Trophoblast cell (in vitro differentiated cells and primary cell): Measurements from ENCODE around the gene RNASE8.
A peak's percentile ranks its signal among the peaks of the same experiment; 100 is the strongest.

Experiments
- DNase-seq, 2 donors: peaks; one replicate each; pipeline ENCODE4 v3.0.0-alpha.2; 2016
- H2AFZ ChIP-seq: 2 replicates; pipeline ENCODE4 v1.6.1; 2013; ENCODE audit warnings: low read length, moderate library complexity, mild to moderate bottlenecking; ENCODE audit not compliant: insufficient read depth, poor library complexity
- H2AK5ac ChIP-seq: 2 replicates; pipeline ENCODE4 v1.6.1; 2013; ENCODE audit warnings: mild to moderate bottlenecking, low read length
- H2BK120ac ChIP-seq: 2 replicates; pipeline ENCODE4 v1.6.1; 2013; ENCODE audit warnings: low read length, mild to moderate bottlenecking, moderate library complexity; ENCODE audit not compliant: insufficient read depth, poor library complexity
- H2BK12ac ChIP-seq: 2 replicates; pipeline ENCODE4 v1.6.1; 2013; ENCODE audit warnings: mild to moderate bottlenecking, low read length, moderate library complexity
- H2BK5ac ChIP-seq: 2 replicates; pipeline ENCODE4 v1.6.1; 2013; ENCODE audit warnings: low read length, low read depth, moderate library complexity, mild to moderate bottlenecking; ENCODE audit not compliant: poor library complexity
- H3K14ac ChIP-seq: 2 replicates; pipeline ENCODE4 v1.6.1; 2013; ENCODE audit warnings: mild to moderate bottlenecking, low read length
- H3K18ac ChIP-seq: 2 replicates; pipeline ENCODE4 v1.6.1; 2013; ENCODE audit warnings: mild to moderate bottlenecking, low read length
- H3K23ac ChIP-seq: 2 replicates; pipeline ENCODE4 v1.6.1; 2013; ENCODE audit warnings: low read length
- H3K27ac ChIP-seq: 2 replicates; pipeline ENCODE4 v1.5.1; 2013; ENCODE audit warnings: low read depth, mild to moderate bottlenecking, inconsistent platforms, low read length, moderate library complexity
- H3K27me3 ChIP-seq: 2 replicates; pipeline ENCODE4 v1.6.1; 2013; ENCODE audit warnings: inconsistent platforms, mild to moderate bottlenecking, low read length, moderate library complexity; ENCODE audit not compliant: insufficient read depth
- H3K36me3 ChIP-seq, 2 experiments: 1 replicate in 1 of 2; 2 replicates in 1 of 2; pipeline ENCODE4 v1.6.1; 2013; ENCODE audit warnings: low read length in 2 of 2, mild to moderate bottlenecking in 2 of 2, moderate library complexity in 1 of 2; ENCODE audit not compliant: insufficient read depth in 2 of 2, control insufficient read depth in 1 of 2
- H3K4ac ChIP-seq: 2 replicates; pipeline ENCODE4 v1.6.1; 2013; ENCODE audit warnings: low read depth, mild to moderate bottlenecking, low read length, moderate library complexity
- H3K4me1 ChIP-seq, 2 experiments: 1 replicate in 1 of 2; 2 replicates in 1 of 2; pipeline ENCODE4 v1.6.1; 2013; ENCODE audit warnings: low read length in 2 of 2, mild to moderate bottlenecking in 2 of 2, moderate library complexity in 1 of 2; ENCODE audit not compliant: insufficient read depth in 2 of 2, control insufficient read depth in 1 of 2
- H3K4me2 ChIP-seq: 2 replicates; pipeline ENCODE4 v1.6.1; 2013; ENCODE audit warnings: inconsistent platforms, mild to moderate bottlenecking, low read length, moderate library complexity
- H3K4me3 ChIP-seq: 2 replicates; pipeline ENCODE4 v1.5.1; 2013; ENCODE audit warnings: mild to moderate bottlenecking, low read depth, low read length, inconsistent platforms
- H3K79me1 ChIP-seq: one replicate; pipeline ENCODE4 v1.6.1; 2013; ENCODE audit warnings: low read length
- H3K79me2 ChIP-seq: 2 replicates; pipeline ENCODE4 v1.6.1; 2013; ENCODE audit warnings: low read length, mild to moderate bottlenecking; ENCODE audit not compliant: control insufficient read depth, insufficient read depth, poor library complexity
- H3K9ac ChIP-seq: 2 replicates; pipeline ENCODE4 v1.6.1; 2013; ENCODE audit warnings: mild to moderate bottlenecking, low read length
- H3K9me3 ChIP-seq: 2 replicates; pipeline ENCODE4 v1.6.1; 2013; ENCODE audit warnings: low read depth, mild to moderate bottlenecking, control low read depth, inconsistent platforms, low read length; ENCODE audit not compliant: insufficient read depth
- H4K12ac ChIP-seq: 2 replicates; pipeline ENCODE4 v1.6.1; 2013; ENCODE audit warnings: low read depth, mild to moderate bottlenecking, low read length, moderate library complexity
- H4K8ac ChIP-seq: 2 replicates; pipeline ENCODE4 v1.6.1; 2013; ENCODE audit warnings: low read depth, mild to moderate bottlenecking, low read length, moderate library complexity
- H4K91ac ChIP-seq: one replicate; pipeline ENCODE4 v1.6.1; 2013; ENCODE audit warnings: low read depth, mild to moderate bottlenecking, low read length, moderate library complexity
- WGBS: extraction: QIAGEN DNeasy Blood & Tissue Kit; methylation state at CpG from one replicate; pipeline ENCODE4 v1.1.7; 2013; ENCODE audit warnings: missing lambda C conversion rate; ENCODE audit not compliant: insufficient read length, insufficient coverage; ENCODE audit errors: extremely low coverage; 5-methylcytosine and 5-hydroxymethylcytosine counted together

Gene RNASE8

GRCh38 chr14:21101802-21102413 lies 44.3 kb downstream of the RNASE8 start:
- no peak overlapping the region for H4K8ac ChIP-seq
- H3K9me3 ChIP-seq: peaks cover 2% of the 10 kb centered on the region
- H3K4me3 ChIP-seq: no peak overlapping the region
- no peak overlapping the region for H3K23ac ChIP-seq
- no peak overlapping the region for H2BK5ac ChIP-seq
- no peak overlapping the region for H4K12ac ChIP-seq
- no CpG with 5 or more reads among the region's 8 CpGs for WGBS
- H3K4me2 ChIP-seq: no peak overlapping the region
- peak overlapping the region; percentile 7 for H2BK12ac ChIP-seq
- no peak overlapping the region for H4K91ac ChIP-seq
- H3K27ac ChIP-seq: no peak overlapping the region
- H3K14ac ChIP-seq: no peak overlapping the region
- H2BK120ac ChIP-seq: no peak overlapping the region
- peaks cover 9 to 23% of the 10 kb centered on the region in 2 experiments for H3K4me1 ChIP-seq
- no peaks in the 10 kb centered on the region for H3K27me3 ChIP-seq
- no peak overlapping the region for H3K9ac ChIP-seq
- no peak overlapping the region for H3K18ac ChIP-seq
- H2AK5ac ChIP-seq: no peak overlapping the region
- H3K4ac ChIP-seq: no peak overlapping the region
- H2AFZ ChIP-seq: no peak overlapping the region
- DNase-seq: peak in 1 of 2 donors; percentile 12
- no peaks in the 10 kb centered on the region for H3K36me3 ChIP-seq
- peaks cover 11% of the 10 kb centered on the region for H3K79me1 ChIP-seq
- peaks cover 6% of the 10 kb centered on the region for H3K79me2 ChIP-seq

- H2BK12ac ChIP-seq: no peak overlapping the region
- no peak overlapping the region for H3K4ac ChIP-seq
- H4K8ac ChIP-seq: peak overlapping the region; percentile 83
- peak overlapping the region; percentile 71 for H2AFZ ChIP-seq
- H3K9me3 ChIP-seq: peaks cover 2% of the 10 kb centered on the region
- H3K18ac ChIP-seq: peak overlapping the region; percentile 17
- H4K12ac ChIP-seq: peak overlapping the region; percentile 59
- peak overlapping the region; percentile 20 for H3K14ac ChIP-seq
- no peaks in the 10 kb centered on the region for H3K36me3 ChIP-seq
- H3K23ac ChIP-seq: no peak overlapping the region
- no peak overlapping the region for H3K27ac ChIP-seq
- H3K4me3 ChIP-seq: no peak overlapping the region
- peak overlapping the region; percentile 71 for H3K4me2 ChIP-seq
- H3K4me1 ChIP-seq: peaks cover 9 to 23% of the 10 kb centered on the region in 2 experiments
- peak overlapping the region; percentile 37 for H2BK120ac ChIP-seq
- peaks cover 6% of the 10 kb centered on the region for H3K79me2 ChIP-seq
- H4K91ac ChIP-seq: peak overlapping the region; percentile 48
- no peak for DNase-seq
- no peak overlapping the region for H3K9ac ChIP-seq
- no peak overlapping the region for H2BK5ac ChIP-seq
- no peaks in the 10 kb centered on the region for H3K27me3 ChIP-seq
- H3K79me1 ChIP-seq: peaks cover 11% of the 10 kb centered on the region
- no peak overlapping the region for H2AK5ac ChIP-seq
- no CpG with 5 or more reads among the region's 9 CpGs for WGBS
Measured at GRCh38 chr14:21102521-21103410, 45.1 kb downstream of the RNASE8 start.

- Histone ChIP-seq H3K23ac (no peak overlapping the region), H2AFZ (peak overlapping the region; percentile 71), H3K9ac (no peak overlapping the region), H4K91ac (peak overlapping the region; percentile 48), H3K14ac (peak overlapping the region; percentile 50), H4K12ac (peak overlapping the region; percentile 59), H3K9me3 (peaks cover 2% of the 10 kb centered on the region), H3K79me2 (peaks cover 6% of the 10 kb centered on the region), H2BK120ac (peak overlapping the region; percentile 37), H3K4me1 (peaks cover 9 to 23% of the 10 kb centered on the region in 2 experiments), H2BK12ac (peak overlapping the region; percentile 54), H3K27me3 (no peaks in the 10 kb centered on the region), H3K4ac (no peak overlapping the region), H3K4me3 (peak overlapping the region; percentile 58), H3K18ac (peak overlapping the region; percentile 17), H3K27ac (no peak overlapping the region), H2BK5ac (no peak overlapping the region), H3K36me3 (no peaks in the 10 kb centered on the region), H3K79me1 (peaks cover 11% of the 10 kb centered on the region), H3K4me2 (peak overlapping the region; percentile 71), H2AK5ac (no peak overlapping the region), H4K8ac (peak overlapping the region; percentile 83)
- no CpG with 5 or more reads among the region's 9 CpGs for WGBS
- no peak for DNase-seq
Measured at GRCh38 chr14:21103411-21103709, 45.7 kb downstream of the RNASE8 start.

- no peaks in the 10 kb centered on the region for H3K36me3 ChIP-seq
- H2BK120ac ChIP-seq: peak overlapping the region; percentile 99
- peak overlapping the region; percentile 97 for H3K27ac ChIP-seq
- H2AK5ac ChIP-seq: peak overlapping the region; percentile 66
- peaks cover 11% of the 10 kb centered on the region for H3K79me1 ChIP-seq
- H3K14ac ChIP-seq: peak overlapping the region; percentile 99
- peak overlapping the region; percentile 100 for H4K8ac ChIP-seq
- H3K18ac ChIP-seq: peak overlapping the region; percentile 99
- peak overlapping the region; percentile 71 for H3K4me2 ChIP-seq
- peak; percentile 96 to 97 for DNase-seq
- no peak overlapping the region for H3K23ac ChIP-seq
- peaks cover 6% of the 10 kb centered on the region for H3K79me2 ChIP-seq
- H2BK5ac ChIP-seq: peak overlapping the region; percentile 100
- H4K12ac ChIP-seq: peak overlapping the region; percentile 96
- peak overlapping the region; percentile 98 for H3K9ac ChIP-seq
- H3K4ac ChIP-seq: peak overlapping the region; percentile 68
- peak overlapping the region; percentile 100 for H4K91ac ChIP-seq
- peak overlapping the region; percentile 94 for H2BK12ac ChIP-seq
- H3K9me3 ChIP-seq: peaks cover 2% of the 10 kb centered on the region
- peak overlapping the region; percentile 81 for H3K4me3 ChIP-seq
- H3K27me3 ChIP-seq: no peaks in the 10 kb centered on the region
- WGBS: no CpG with 5 or more reads among the region's 62 CpGs
- peaks cover 9 to 23% of the 10 kb centered on the region in 2 experiments for H3K4me1 ChIP-seq
- H2AFZ ChIP-seq: peak overlapping the region; percentile 96
Measured at GRCh38 chr14:21103710-21104447, 46.3 kb downstream of the RNASE8 start.
